Erythroblast (primary cell): ENCODE results near the gene TNFAIP8L3.

Experiments used
- GATA1 ChIP-seq: IDR thresholded peaks from 2 replicates; pipeline ENCODE4 v1.6.1; 2011; ENCODE audit warnings: low read depth, mild to moderate bottlenecking, control low read depth, low read length, moderate library complexity
- POLR2A ChIP-seq: IDR thresholded peaks from 2 replicates; pipeline ENCODE4 v1.6.1; 2011; ENCODE audit warnings: mild to moderate bottlenecking, low read length

- TF ChIP-seq POLR2A (no peak), GATA1 (no peak)
Measured at GRCh38 chr15:51093488-51093838, 1.2 kb downstream of the TNFAIP8L3 start.
